HFFc6 (cell line): ENCODE results near the gene TRIM46. TPM values are rescaled to one million over a fixed set of nuclear protein-coding genes. Genes with fewer than 3 reads are reported as not detected.
A peak's percentile ranks its signal among the peaks of the same experiment; 100 is the strongest.
"Not testable (repeated sequence)": the region's sequence is repeated elsewhere in the genome, so short reads cannot be mapped to it uniquely, and the experiment has no call there.

Source experiments
- DNase-seq: peaks from one replicate; pipeline ENCODE4 v3.0.0-alpha.2; 2018
- H3K27ac Mint-ChIP-seq: 2 replicates; pipeline ENCODE4 v1.8.0; 2020; ENCODE audit warnings: mild to moderate bottlenecking, mixed read lengths
- H3K27me3 Mint-ChIP-seq: 2 replicates; pipeline ENCODE4 v1.8.0; 2021; ENCODE audit warnings: mild to moderate bottlenecking, moderate library complexity, mixed read lengths; ENCODE audit not compliant: insufficient read depth
- H3K36me3 Mint-ChIP-seq: 2 replicates; pipeline ENCODE4 v1.8.0; 2021; ENCODE audit warnings: low read depth, mixed read lengths
- H3K4me1 Mint-ChIP-seq: 2 replicates; pipeline ENCODE4 v1.8.0; 2020; ENCODE audit warnings: low read depth, mixed read lengths
- H3K4me3 Mint-ChIP-seq: 2 replicates; pipeline ENCODE4 v1.8.0; 2020; ENCODE audit warnings: mild to moderate bottlenecking, moderate library complexity, mixed read lengths
- H3K9me3 Mint-ChIP-seq: 2 replicates; pipeline ENCODE4 v1.8.0; 2020; ENCODE audit warnings: mild to moderate bottlenecking, mixed read lengths
- total RNA-seq, 6 experiments: library from RNA; stranded (reverse); fragmentation: NEBNext Ultra II Directional; extraction: Animal tissue kit (Norgen Biotek cat#: 25700); gene quantifications; 2 replicates in 1 of 6; 3 replicates in 5 of 6; pipeline ENCODE4 v1.2.3, GENCODE V29; 2021
- TF ChIP-seq, protein P1 (sequence below): fragments of 200-600 bp; sonication (generic); IDR thresholded peaks from 2 replicates; pipeline ENCODE4 v1.5.0; 2021; ENCODE audit warnings: antibody characterized with exemption, mild to moderate bottlenecking

Gene TRIM46
- total RNA-seq, 6 experiments from 2014 or later: 5.1 to 7.1 (median 6.1) TPM

GRCh38 chr1:155207806-155208540 is 34.3 kb downstream of the TRIM46 start, which contains the start of gene THBS3:
Gene THBS3, minus strand, starts transcription at chr1:155207897. Its CDS starts 21 bp downstream, at chr1:155207876.
- Mint-ChIP-seq H3K27me3 (no peaks in the 10 kb centered on the region; the same call in 1 of the 2 replicates), H3K4me3 (peak within 1 kb of the TSS; percentile 94), H3K27ac (peak within 1 kb of the TSS; percentile 99), H3K36me3 (peaks cover 5% of the 10 kb centered on the region), H3K9me3 (no peaks in the 10 kb centered on the region), H3K4me1 (peaks cover 35% of the 10 kb centered on the region)
- no peak for DNase-seq
- TF ChIP-seq, protein P1, sequence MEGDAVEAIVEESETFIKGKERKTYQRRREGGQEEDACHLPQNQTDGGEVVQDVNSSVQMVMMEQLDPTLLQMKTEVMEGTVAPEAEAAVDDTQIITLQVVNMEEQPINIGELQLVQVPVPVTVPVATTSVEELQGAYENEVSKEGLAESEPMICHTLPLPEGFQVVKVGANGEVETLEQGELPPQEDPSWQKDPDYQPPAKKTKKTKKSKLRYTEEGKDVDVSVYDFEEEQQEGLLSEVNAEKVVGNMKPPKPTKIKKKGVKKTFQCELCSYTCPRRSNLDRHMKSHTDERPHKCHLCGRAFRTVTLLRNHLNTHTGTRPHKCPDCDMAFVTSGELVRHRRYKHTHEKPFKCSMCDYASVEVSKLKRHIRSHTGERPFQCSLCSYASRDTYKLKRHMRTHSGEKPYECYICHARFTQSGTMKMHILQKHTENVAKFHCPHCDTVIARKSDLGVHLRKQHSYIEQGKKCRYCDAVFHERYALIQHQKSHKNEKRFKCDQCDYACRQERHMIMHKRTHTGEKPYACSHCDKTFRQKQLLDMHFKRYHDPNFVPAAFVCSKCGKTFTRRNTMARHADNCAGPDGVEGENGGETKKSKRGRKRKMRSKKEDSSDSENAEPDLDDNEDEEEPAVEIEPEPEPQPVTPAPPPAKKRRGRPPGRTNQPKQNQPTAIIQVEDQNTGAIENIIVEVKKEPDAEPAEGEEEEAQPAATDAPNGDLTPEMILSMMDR: no peak

- DNase-seq: peak; percentile 80
- Mint-ChIP-seq H3K9me3 (no peaks in the 10 kb centered on the region), H3K4me1 (peaks cover 35% of the 10 kb centered on the region)
These were observed 35.1 kb downstream of the TRIM46 start, which contains the start of gene MTX1 for GRCh38 chr1:155208541-155209311. Gene MTX1, plus strand, starts transcription at chr1:155208695. Its CDS starts 110 bp downstream, at chr1:155208805.

GRCh38 chr1:155209312-155209721 is 35.7 kb downstream of the TRIM46 start:
- Mint-ChIP-seq H3K27ac (peak overlapping the region; percentile 99), H3K9me3 (no peaks in the 10 kb centered on the region), H3K4me1 (peaks cover 35% of the 10 kb centered on the region), H3K36me3 (peaks cover 4% of the 10 kb centered on the region; the same call in 1 of the 2 replicates), H3K27me3 (no peaks in the 10 kb centered on the region; the same call in 1 of the 2 replicates), H3K4me3 (peak overlapping the region; percentile 94)
- TF ChIP-seq, protein P1: no peak
- no peak for DNase-seq

More at GRCh38 chr1:155208541-155209311, 35.1 kb downstream of the TRIM46 start, which contains the start of gene MTX1:
- no peaks in the 10 kb centered on the region; the same call in 1 of the 2 replicates for H3K27me3 Mint-ChIP-seq
- H3K27ac Mint-ChIP-seq: peak within 1 kb of the TSS; percentile 99
- TF ChIP-seq, protein P1: 0 out of 2 replicates have a peak, but pooled peaks have one; percentile 16
- peak within 1 kb of the TSS; percentile 94 for H3K4me3 Mint-ChIP-seq
- peaks cover 5% of the 10 kb centered on the region; the same call in 1 of the 2 replicates for H3K36me3 Mint-ChIP-seq

DNA sequence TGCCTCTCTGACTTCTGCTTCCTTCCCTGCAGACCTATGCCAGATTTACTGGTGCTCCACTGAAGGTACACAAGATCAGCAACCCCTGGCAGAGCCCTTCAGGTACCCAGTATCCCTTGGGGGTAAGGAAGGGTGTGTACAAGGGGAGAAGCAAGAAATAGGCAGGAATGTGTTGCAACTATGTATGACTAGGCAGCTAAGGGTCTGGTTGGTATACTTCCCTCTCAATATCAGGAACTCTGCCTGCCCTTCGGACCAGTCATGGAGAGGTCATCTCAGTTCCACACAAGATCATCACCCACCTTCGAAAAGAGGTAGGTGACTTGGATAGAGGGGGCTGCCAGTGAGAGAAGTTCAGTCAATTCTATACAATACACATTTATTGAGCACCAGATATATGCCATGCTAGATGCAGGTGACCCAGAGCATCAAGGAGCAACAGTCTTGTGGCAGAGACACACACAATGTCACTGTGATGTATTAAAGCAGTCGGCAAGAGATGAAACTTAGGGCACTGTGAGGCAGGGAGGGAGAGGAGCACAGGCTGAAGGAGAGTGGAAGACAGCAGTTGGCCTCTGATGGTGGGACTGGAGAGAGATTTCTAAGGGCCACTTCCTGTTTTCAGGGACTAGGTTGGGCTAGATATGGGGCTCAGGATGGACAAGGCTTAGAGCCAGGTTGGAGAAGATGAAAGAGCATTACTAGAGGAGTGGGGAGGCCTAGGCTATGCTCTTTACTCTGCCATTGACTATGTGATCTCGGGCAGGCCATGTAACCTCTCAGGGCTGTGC is 36.9 kb downstream of the TRIM46 start:
- no peaks in the 10 kb centered on the region; the same call in 1 of the 2 replicates for H3K27me3 Mint-ChIP-seq
- TF ChIP-seq, protein P1: no peak
- H3K4me1 Mint-ChIP-seq: peaks cover 35% of the 10 kb centered on the region
- H3K9me3 Mint-ChIP-seq: no peaks in the 10 kb centered on the region
- peak overlapping the region; percentile 94; the same call in 1 of the 2 replicates for H3K4me3 Mint-ChIP-seq
- H3K36me3 Mint-ChIP-seq: peaks cover 4% of the 10 kb centered on the region; the same call in 1 of the 2 replicates
- DNase-seq: no peak
- H3K27ac Mint-ChIP-seq: peak overlapping the region; percentile 99

- peaks cover 34% of the 10 kb centered on the region for H3K4me1 Mint-ChIP-seq
- not testable (repeated sequence) for H3K36me3 Mint-ChIP-seq, DNase-seq, H3K27ac Mint-ChIP-seq, H3K4me3 Mint-ChIP-seq, H3K9me3 Mint-ChIP-seq, H3K27me3 Mint-ChIP-seq
These were observed 37.9 kb downstream of the TRIM46 start for GRCh38 chr1:155211381-155212050.

GRCh38 chr1:155212051-155212440 is 38.4 kb downstream of the TRIM46 start:
- not testable (repeated sequence) for DNase-seq, H3K27me3 Mint-ChIP-seq, H3K36me3 Mint-ChIP-seq, H3K4me3 Mint-ChIP-seq, H3K9me3 Mint-ChIP-seq, H3K27ac Mint-ChIP-seq
- H3K4me1 Mint-ChIP-seq: peaks cover 29% of the 10 kb centered on the region

- not testable (repeated sequence) for H3K36me3 Mint-ChIP-seq, H3K27me3 Mint-ChIP-seq, DNase-seq, H3K9me3 Mint-ChIP-seq, H3K4me3 Mint-ChIP-seq, H3K27ac Mint-ChIP-seq
- peaks cover 26% of the 10 kb centered on the region for H3K4me1 Mint-ChIP-seq
These were observed 41.1 kb downstream of the TRIM46 start for GRCh38 chr1:155214702-155215101.
